Loucy (cell line): Measurements from ENCODE around the gene RUNX2.

ENCODE experiments used
- EZH2phosphoT487 ChIP-seq: fragments of 200-600 bp; IDR thresholded peaks from 2 replicates; pipeline ENCODE4 v1.6.1; 2018; ENCODE audit warnings: antibody characterized with exemption, mild to moderate bottlenecking, moderate library complexity, borderline replicate concordance
- TF ChIP-seq, protein P1 (sequence below): fragments of 200-600 bp; sonication (generic); conservative IDR thresholded peaks from 2 replicates; pipeline ENCODE4 v1.5.1; 2014; ENCODE audit warnings: mild to moderate bottlenecking, antibody characterized with exemption, low read length

DNA sequence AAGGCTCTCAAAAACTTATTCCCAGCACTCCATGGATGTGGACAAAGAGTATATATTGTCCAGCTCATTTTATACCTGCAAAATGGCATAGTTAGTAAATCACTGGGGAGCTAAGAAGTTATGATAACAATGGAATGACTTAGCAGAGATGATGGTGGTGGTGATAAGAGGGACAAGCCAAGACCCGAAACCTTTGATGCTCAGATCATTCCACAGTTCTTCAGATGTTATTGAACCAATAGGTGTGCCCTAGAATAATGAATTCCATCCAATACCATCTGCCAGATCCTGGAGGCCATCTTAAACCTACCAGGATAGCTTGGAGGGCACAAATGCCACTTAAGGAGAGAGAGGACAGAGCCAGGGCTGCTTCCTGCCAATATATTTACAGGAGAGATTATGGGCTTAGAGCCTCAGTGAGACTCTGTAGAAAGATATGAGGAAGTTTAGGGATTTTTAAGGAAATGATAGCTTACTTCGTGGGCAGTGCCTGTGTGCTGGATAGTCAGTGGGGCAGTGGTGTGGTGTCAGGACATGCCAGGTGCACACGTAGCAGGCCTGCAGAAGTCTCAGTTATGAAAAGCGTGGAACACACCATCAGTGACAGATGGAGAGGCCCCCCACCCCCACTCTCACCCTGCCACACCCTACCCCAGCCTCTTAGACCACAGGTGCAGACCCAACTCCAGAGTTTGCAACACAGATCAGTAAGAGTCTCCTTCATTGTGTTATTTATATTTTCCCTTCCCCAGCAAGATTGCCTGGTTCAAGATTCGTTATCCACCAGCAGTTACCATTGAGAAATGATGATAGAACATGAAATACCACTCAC lies 259.3 kb downstream of the RUNX2 start:
- TF ChIP-seq, protein P1, sequence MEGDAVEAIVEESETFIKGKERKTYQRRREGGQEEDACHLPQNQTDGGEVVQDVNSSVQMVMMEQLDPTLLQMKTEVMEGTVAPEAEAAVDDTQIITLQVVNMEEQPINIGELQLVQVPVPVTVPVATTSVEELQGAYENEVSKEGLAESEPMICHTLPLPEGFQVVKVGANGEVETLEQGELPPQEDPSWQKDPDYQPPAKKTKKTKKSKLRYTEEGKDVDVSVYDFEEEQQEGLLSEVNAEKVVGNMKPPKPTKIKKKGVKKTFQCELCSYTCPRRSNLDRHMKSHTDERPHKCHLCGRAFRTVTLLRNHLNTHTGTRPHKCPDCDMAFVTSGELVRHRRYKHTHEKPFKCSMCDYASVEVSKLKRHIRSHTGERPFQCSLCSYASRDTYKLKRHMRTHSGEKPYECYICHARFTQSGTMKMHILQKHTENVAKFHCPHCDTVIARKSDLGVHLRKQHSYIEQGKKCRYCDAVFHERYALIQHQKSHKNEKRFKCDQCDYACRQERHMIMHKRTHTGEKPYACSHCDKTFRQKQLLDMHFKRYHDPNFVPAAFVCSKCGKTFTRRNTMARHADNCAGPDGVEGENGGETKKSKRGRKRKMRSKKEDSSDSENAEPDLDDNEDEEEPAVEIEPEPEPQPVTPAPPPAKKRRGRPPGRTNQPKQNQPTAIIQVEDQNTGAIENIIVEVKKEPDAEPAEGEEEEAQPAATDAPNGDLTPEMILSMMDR, result no peak
- no peak for TF ChIP-seq EZH2phosphoT487
